GM12878 (cell line): Measurements from ENCODE around the gene MYDGF. TPM values are rescaled to one million over a fixed set of nuclear protein-coding genes. Genes with fewer than 3 reads are reported as not detected.

Experiments used
- ATAC-seq: fragments of 200-7000 bp; cut with Tn5 transposase; 3 replicates; pipeline ENCODE4 v1.9.1; 2020; ENCODE audit warnings: mild to moderate bottlenecking, moderate library complexity
- BruUV-seq: library from RNA; stranded (reverse); fragments of 400-500 nt; replicated peaks from 2 replicates; lab custom pipeline; 2021; lab: Mats Ljungman, UMichigan
- CTCF ChIA-PET: fragments of 300-600 bp; sonication (Branson Sonifier 250); formaldehyde crosslinking; extraction: SDS; loops from one replicate; lab custom pipeline; 2021; ENCODE audit warnings: inconsistent platforms; lab: Yijun Ruan, JAX
- POLR2A ChIA-PET: fragments of 350-600 bp; formaldehyde crosslinking; extraction: SDS; loops from one replicate; lab custom pipeline; 2021; ENCODE audit warnings: inconsistent platforms; lab: Charles Lee
- RAD21 ChIA-PET: fragments of 300-600 bp; sonication (Branson Sonifier 250); formaldehyde crosslinking; loops from one replicate; lab custom pipeline; 2023; ENCODE audit warnings: antibody characterized with exemption; ENCODE audit not compliant: unreplicated experiment; lab: Charles Lee
- SMC1A ChIA-PET: fragments of 300-600 bp; sonication (Branson Sonifier 250); formaldehyde crosslinking; loops from one replicate; lab custom pipeline; 2023; ENCODE audit not compliant: unreplicated experiment, uncharacterized antibody; lab: Charles Lee
- DNase-seq: peaks from one replicate; pipeline ENCODE4 v3.0.0-alpha.2; 2011; ENCODE audit warnings: low read depth, low spot score
- FAIRE-seq: peaks from 3 replicates; lab custom pipeline; 2011; peaks lifted over from hg19 to GRCh38; lab: Jason Lieb, UNC
- H2AFZ ChIP-seq: 2 replicates; pipeline ENCODE4 v1.6.0; 2011; ENCODE audit warnings: low read depth, low read length, control low read depth; ENCODE audit not compliant: control insufficient read depth
- H3K27ac ChIP-seq: 2 replicates; pipeline ENCODE4 v1.5.1; 2011; ENCODE audit warnings: control low read depth; ENCODE audit not compliant: control insufficient read depth, insufficient read depth
- H3K27me3 ChIP-seq, 2 experiments: replicated peaks in 1 of 2; 2 replicates each; pipeline versions ENCODE4 v1.6.0 to v1.6.1; 2011; ENCODE audit warnings: low read length in 1 of 2; ENCODE audit not compliant: control insufficient read depth in 2 of 2, insufficient read depth in 2 of 2
- H3K36me3 ChIP-seq, 2 experiments: 2 replicates each; pipeline ENCODE4 v1.5.1; 2011; ENCODE audit warnings: low read length in 1 of 2; ENCODE audit not compliant: control insufficient read depth in 2 of 2, insufficient read depth in 2 of 2
- H3K4me1 ChIP-seq: 2 replicates; pipeline ENCODE4 v1.6.1; 2011; ENCODE audit warnings: mild to moderate bottlenecking, low read length, moderate library complexity, mixed read lengths; ENCODE audit not compliant: control insufficient read depth, insufficient read depth
- H3K4me2 ChIP-seq: 2 replicates; pipeline ENCODE4 v1.6.0; 2011; ENCODE audit warnings: control low read depth; ENCODE audit not compliant: control insufficient read depth, insufficient read depth
- H3K4me3 ChIP-seq: fragments of 200-600 bp; sonication (generic); 2 replicates; pipeline ENCODE4 v1.5.1; 2016
- H3K79me2 ChIP-seq: 2 replicates; pipeline ENCODE4 v1.6.0; 2011; ENCODE audit warnings: low read length; ENCODE audit not compliant: control insufficient read depth, insufficient read depth
- H3K9ac ChIP-seq: 2 replicates; pipeline ENCODE4 v1.8.0; 2011; ENCODE audit warnings: low read length, control low read depth, mixed read lengths; ENCODE audit not compliant: control insufficient read depth, insufficient read depth
- H3K9me3 ChIP-seq: replicated peaks from 3 replicates; pipeline ENCODE4 v1.5.1; 2011; ENCODE audit warnings: mild to moderate bottlenecking, low read length; ENCODE audit not compliant: control insufficient read depth, insufficient read depth
- H4K20me1 ChIP-seq: 2 replicates; pipeline ENCODE4 v1.6.0; 2011; ENCODE audit not compliant: control insufficient read depth, insufficient read depth
- ATF7 ChIP-seq: fragments of 450-650 bp; IDR thresholded peaks from 2 replicates; pipeline ENCODE4 v1.6.1; 2016; ENCODE audit warnings: low read depth, mild to moderate bottlenecking
- DPF2 ChIP-seq: fragments of 450-650 bp; IDR thresholded peaks from 2 replicates; pipeline ENCODE4 v1.6.1; 2017; ENCODE audit warnings: mild to moderate bottlenecking
- HDGF ChIP-seq: fragments of 450-650 bp; IDR thresholded peaks from 2 replicates; pipeline ENCODE4 v1.6.1; 2016; ENCODE audit warnings: antibody characterized with exemption
- KDM1A ChIP-seq: fragments of 200-600 bp; sonication (generic); IDR thresholded peaks from 2 replicates; pipeline ENCODE4 v1.6.1; 2016; ENCODE audit warnings: borderline replicate concordance
- MTA2 ChIP-seq: fragments of 450-650 bp; IDR thresholded peaks from 2 replicates; pipeline ENCODE4 v1.6.1; 2016; ENCODE audit warnings: low read depth, mild to moderate bottlenecking, moderate library complexity
- MTA3 ChIP-seq: IDR thresholded peaks from 2 replicates; pipeline ENCODE4 v1.6.1; 2012; ENCODE audit warnings: low read length, inconsistent platforms, borderline replicate concordance
- PKNOX1 ChIP-seq: fragments of 450-650 bp; IDR thresholded peaks from 2 replicates; pipeline ENCODE4 v1.6.1; 2016; ENCODE audit warnings: mild to moderate bottlenecking
- PML ChIP-seq: IDR thresholded peaks from 2 replicates; pipeline ENCODE4 v1.6.1; 2012; ENCODE audit warnings: low read length, inconsistent platforms
- RAD21 ChIP-seq: IDR thresholded peaks from 2 replicates; pipeline ENCODE4 v1.6.1; 2011; ENCODE audit warnings: mild to moderate bottlenecking, low read depth, low read length, moderate library complexity; ENCODE audit not compliant: insufficient read depth
- RB1 ChIP-seq: fragments of 450-650 bp; formaldehyde crosslinking; IDR thresholded peaks from 2 replicates; pipeline ENCODE4 v1.6.1; 2017; ENCODE audit warnings: mild to moderate bottlenecking, borderline replicate concordance
- SMC3 ChIP-seq: IDR thresholded peaks from 2 replicates; pipeline ENCODE4 v1.6.1; 2011; ENCODE audit warnings: low read length, improper control_type of control experiment, borderline replicate concordance
- ZNF24 ChIP-seq: fragments of 450-650 bp; IDR thresholded peaks from 2 replicates; pipeline ENCODE4 v1.6.1; 2017; ENCODE audit warnings: antibody characterized with exemption, mild to moderate bottlenecking
- WGBS: methylation state at CpG from one replicate; pipeline ENCODE4 v1.1.6; 2016; ENCODE audit warnings: low lambda C conversion rate; ENCODE audit not compliant: insufficient replicate concordance, insufficient coverage; ENCODE audit errors: missing lambda C conversion rate; 5-methylcytosine and 5-hydroxymethylcytosine counted together
- in situ Hi-C: fragments of 300-500 bp; cut with MboI; formaldehyde crosslinking; loops from 9 replicates; pipeline ENCODE4 v1.14.3; 2018; ENCODE audit warnings: mixed read lengths
- intact Hi-C: fragments of 100-400 bp; cut with micrococcal nuclease; formaldehyde crosslinking; loops from one replicate; pipeline ENCODE4 v1.14.2; 2022; ENCODE audit not compliant: unreplicated experiment
- polyA plus RNA-seq, 11 experiments: library from polyadenylated mRNA; depleted of rRNA in 4 of 11; unstranded in 6 of 11; stranded (reverse) in 5 of 11; fragments of >200 nt; fragmentation: Nextera tagmentation in 4 of 11; fragmentation: Illumina TruSeq in 1 of 11; extraction: Ambion mirVana in 4 of 11; extraction: Trizol in 1 of 11; gene quantifications; 1 replicate in 1 of 11; 2 replicates in 10 of 11; pipeline versions ENCODE4 v1.2.1 to v1.2.3, GENCODE V29; 2011 to 2016; ENCODE audit warnings: inconsistent platforms in 2 of 11, missing spikeins in 2 of 11, low read depth in 1 of 11
- total RNA-seq, 4 experiments: library from RNA; depleted of rRNA in 3 of 4; stranded (reverse); fragments of >200 nt in 3 of 4; fragmentation: Illumina TruSeq in 1 of 4; extraction: Trizol in 1 of 4; gene quantifications; 2 replicates each; pipeline versions ENCODE4 v1.2.1 to v1.2.3, GENCODE V29; 2013 to 2021

Gene MYDGF
- total and polyA plus RNA-seq, 10 of the 15 experiments (the other 5 are each of a cell fraction or from before 2014, with no cell fraction given) = 2.3 to 196 (median 57.5) TPM

GRCh38 chr19:4619668-4620294, 50.4 kb downstream of the MYDGF start:
- CTCF ChIA-PET = interaction anchor here (1.0 kb wide), 1 partner anchor 13 kb away, joined by 3 read pairs; no protein-coding TSS in a partner anchor
- intact Hi-C loops = no loop called here
- POLR2A ChIA-PET = no interaction called here

More at GRCh38 chr19:4619668-4620294, 50.4 kb downstream of the MYDGF start:
- Histone ChIP-seq H3K9me3 (no peaks in the 10 kb centered on the region), H3K4me1 (no peaks in the 10 kb centered on the region), H4K20me1 (no peaks in the 10 kb centered on the region), H3K79me2 (no peaks in the 10 kb centered on the region), H3K27ac (no peak overlapping the region), H3K4me2 (no peak overlapping the region), H2AFZ (no peak overlapping the region), H3K9ac (no peak overlapping the region), H3K27me3 (no peaks in the 10 kb centered on the region), H3K4me3 (no peak overlapping the region), H3K36me3 (no peaks in the 10 kb centered on the region)
- TF ChIP-seq PKNOX1 (no peak), RB1 (no peak), MTA2 (no peak), RAD21 (no peak), PML (no peak), ZNF24 (no peak), KDM1A (no peak), HDGF (no peak), SMC3 (no peak), DPF2 (no peak), ATF7 (no peak), MTA3 (no peak)
- RAD21 ChIA-PET = no interaction called here
- BruUV-seq = no TSS peak
- SMC1A ChIA-PET = no interaction called here
- FAIRE-seq (no peak), DNase-seq (no peak), ATAC-seq (no peak)
- WGBS = 34% methylated on average over 17 of the region's 17 CpGs
- in situ Hi-C loops = no loop called here
